ENCODE results near the gene KDM4C. TPM values are rescaled to one million over a fixed set of nuclear protein-coding genes. Genes with fewer than 3 reads are reported as not detected.

KDM4C gene
- total RNA-seq, 2 donors from 2014 or later = 46.6 to 70.9 TPM

DNA sequence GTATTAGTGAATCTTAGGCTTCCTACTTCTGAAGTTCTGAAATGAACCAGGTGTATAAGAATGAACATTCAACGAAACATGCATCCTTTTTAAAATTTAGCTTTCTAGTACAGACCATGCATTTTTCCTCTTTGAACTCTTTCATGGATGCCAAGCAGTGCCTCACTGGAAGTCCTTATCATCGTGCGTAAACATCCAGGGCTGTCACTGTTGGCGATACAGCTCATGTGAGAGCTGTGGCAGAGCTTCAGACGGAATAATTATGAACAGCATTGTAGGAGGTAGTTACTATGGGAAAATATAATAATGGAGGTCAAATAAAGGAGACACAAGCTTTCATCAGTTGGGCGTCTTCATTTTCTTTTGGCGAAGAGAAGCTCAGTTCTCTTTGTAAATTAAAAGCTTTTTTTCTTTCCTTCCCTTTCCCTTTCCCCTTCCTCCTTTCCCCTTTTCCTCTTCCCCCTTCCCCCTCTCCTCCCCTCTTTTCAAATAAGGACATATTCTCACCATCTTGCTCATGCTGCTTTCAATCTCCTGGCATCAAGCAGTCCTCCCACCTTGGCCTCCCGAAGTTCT lies 167.3 kb downstream of the KDM4C start:
- no peak for ATAC-seq (replicated peaks)
- Mint-ChIP-seq H3K27me3 (no peaks in the 10 kb centered on the region), H3K4me3 (no peak overlapping the region), H3K27ac (no peak overlapping the region), H3K9me3 (no peaks in the 10 kb centered on the region), H3K4me1 (peaks cover 50% of the 10 kb centered on the region), H3K36me3 (ENCODE audit: low read depth) (peaks cover 57% of the 10 kb centered on the region)

DNA sequence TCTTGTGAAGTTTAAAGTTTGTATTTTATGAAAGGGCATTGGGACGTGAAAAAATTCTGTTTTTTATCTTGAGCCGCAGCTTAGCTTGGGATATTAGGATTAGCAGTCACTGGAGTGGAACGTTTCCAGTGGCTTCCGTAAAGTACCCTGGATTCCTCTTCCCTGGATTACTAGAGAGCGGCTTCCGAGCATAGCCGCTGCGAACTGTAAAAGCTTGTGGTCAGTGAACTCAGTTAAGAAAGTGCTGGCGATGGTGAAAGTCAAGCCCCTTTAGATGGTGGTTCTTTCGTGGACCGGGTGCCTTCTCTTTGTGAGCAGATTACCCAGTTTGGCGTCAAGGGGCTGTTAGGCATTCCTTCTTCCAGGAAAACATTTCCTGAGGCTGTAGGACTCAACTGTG lies 168.1 kb downstream of the KDM4C start:
- H3K9me3 Mint-ChIP-seq = no peaks in the 10 kb centered on the region
- H3K4me1 Mint-ChIP-seq = peaks cover 48% of the 10 kb centered on the region
- H3K27ac Mint-ChIP-seq = no peak overlapping the region
- no peak for ATAC-seq (replicated peaks)
- no peak overlapping the region for H3K4me3 Mint-ChIP-seq
- peaks cover 57% of the 10 kb centered on the region for H3K36me3 Mint-ChIP-seq (ENCODE audit: low read depth)
- H3K27me3 Mint-ChIP-seq = no peaks in the 10 kb centered on the region

DNA sequence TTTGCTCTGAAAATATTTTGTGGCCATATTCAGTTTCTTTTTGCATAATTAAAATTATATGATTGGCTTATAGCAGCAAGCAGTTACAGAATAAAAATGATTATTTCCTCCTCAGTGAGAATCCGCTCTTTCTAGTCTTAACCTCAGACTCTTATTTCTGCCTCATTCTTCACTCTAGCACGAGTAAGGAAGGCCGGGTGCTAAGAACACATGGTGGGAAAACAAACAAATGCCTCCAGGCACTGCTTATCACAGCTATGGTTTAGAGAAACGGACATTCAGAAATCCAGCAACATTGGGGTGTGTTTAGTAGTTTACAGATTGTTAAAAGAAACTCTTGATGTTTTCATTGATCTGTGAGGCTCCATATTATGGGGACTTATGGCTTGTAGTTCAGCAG lies 168.7 kb downstream of the KDM4C start:
- Mint-ChIP-seq H3K36me3 (ENCODE audit: low read depth) (peaks cover 54% of the 10 kb centered on the region), H3K27ac (no peak overlapping the region), H3K4me3 (no peak overlapping the region), H3K27me3 (no peaks in the 10 kb centered on the region), H3K4me1 (peaks cover 42% of the 10 kb centered on the region), H3K9me3 (no peaks in the 10 kb centered on the region)
- ATAC-seq (replicated peaks) = no peak

DNA sequence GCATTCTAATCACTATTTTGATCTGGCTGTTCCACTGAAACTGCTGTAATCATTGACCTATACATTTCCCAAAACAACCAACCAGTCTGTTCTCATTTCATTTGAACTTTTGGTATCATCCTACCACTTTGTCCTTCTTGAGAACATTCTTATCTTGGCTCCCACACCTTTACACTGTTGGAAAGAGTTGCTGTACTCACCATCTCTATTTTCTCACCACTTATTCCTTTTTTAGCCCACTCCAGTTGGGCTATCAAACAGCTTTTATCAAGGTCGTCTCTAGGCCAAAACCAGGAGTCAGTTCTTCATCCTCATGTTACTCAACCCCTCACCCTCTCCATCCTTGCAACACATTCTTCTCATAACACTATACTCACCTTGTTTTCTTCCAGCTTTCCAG lies 170.1 kb downstream of the KDM4C start:
- ATAC-seq (replicated peaks) = no peak
- peaks cover 39% of the 10 kb centered on the region for H3K4me1 Mint-ChIP-seq
- H3K9me3 Mint-ChIP-seq = no peaks in the 10 kb centered on the region
- H3K36me3 Mint-ChIP-seq (ENCODE audit: low read depth) = peaks cover 50% of the 10 kb centered on the region
- H3K27me3 Mint-ChIP-seq = no peaks in the 10 kb centered on the region
- no peak overlapping the region for H3K4me3 Mint-ChIP-seq
- no peak overlapping the region for H3K27ac Mint-ChIP-seq

DNA sequence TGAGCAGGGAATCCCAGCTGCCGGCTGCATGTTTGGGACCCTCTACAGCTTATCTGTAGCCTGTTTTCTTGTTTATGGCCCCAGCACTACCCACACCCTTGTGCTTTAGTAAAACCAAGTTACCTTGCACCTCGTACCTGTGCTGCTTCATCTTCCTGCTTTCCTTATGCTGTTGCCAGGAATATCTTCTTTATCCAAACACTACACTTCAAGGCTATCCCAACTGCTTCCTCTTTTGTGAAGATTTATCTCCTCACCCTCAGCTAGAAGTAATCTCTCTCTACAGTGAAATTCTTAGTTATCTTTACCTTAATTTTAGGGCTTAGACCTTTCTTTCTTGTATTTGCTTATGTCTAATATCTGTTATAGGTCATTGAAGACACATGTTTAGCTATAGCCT lies 171.1 kb downstream of the KDM4C start:
- H3K9me3 Mint-ChIP-seq = no peaks in the 10 kb centered on the region
- peak overlapping the region; percentile 7 for H3K27ac Mint-ChIP-seq
- H3K27me3 Mint-ChIP-seq = no peaks in the 10 kb centered on the region
- H3K4me3 Mint-ChIP-seq = no peak overlapping the region
- peaks cover 38% of the 10 kb centered on the region for H3K4me1 Mint-ChIP-seq
- ATAC-seq (replicated peaks) = no peak
- peaks cover 46% of the 10 kb centered on the region for H3K36me3 Mint-ChIP-seq (ENCODE audit: low read depth)

DNA sequence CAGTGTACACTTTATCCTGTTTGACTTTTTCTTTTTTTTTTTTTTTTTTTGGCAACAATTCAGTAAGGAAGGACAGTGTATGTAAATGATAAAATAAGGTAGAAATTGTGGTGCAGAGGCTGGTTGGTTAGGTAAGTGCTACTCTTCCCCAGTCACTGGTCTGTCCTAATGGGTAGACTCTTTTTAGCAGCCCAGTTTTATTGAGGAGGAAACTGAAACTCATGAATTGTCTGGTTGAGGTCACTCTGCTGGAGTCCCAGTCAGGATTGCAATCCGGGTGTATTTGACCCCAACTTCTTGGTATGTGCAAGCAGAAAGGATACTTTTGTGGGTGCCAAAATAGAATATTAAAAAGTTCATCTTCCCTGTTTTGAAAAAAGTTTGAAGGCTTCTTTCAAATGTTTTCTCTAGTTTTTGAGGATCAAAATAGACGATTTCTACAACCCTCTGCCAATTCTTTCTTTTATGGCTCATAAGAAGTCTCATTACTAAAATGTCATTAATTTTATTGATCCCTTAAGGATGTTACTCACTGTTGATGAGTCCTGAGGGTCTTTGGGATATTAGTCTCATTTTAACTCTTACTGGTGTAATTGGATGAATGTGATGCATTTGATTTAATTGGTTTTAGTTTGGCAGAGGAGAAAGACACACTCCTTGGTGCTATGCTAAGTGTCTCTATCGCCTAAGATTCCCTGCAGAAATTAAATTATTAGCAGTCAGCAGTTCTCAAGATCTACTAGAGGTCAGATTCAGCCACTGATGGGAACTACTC lies 171.9 kb downstream of the KDM4C start:
- no peaks in the 10 kb centered on the region for H3K9me3 Mint-ChIP-seq
- no peak overlapping the region for H3K4me3 Mint-ChIP-seq
- H3K4me1 Mint-ChIP-seq = peaks cover 35% of the 10 kb centered on the region
- H3K27me3 Mint-ChIP-seq = no peaks in the 10 kb centered on the region
- H3K27ac Mint-ChIP-seq = peak overlapping the region; percentile 7
- peaks cover 42% of the 10 kb centered on the region for H3K36me3 Mint-ChIP-seq (ENCODE audit: low read depth)
- ATAC-seq (replicated peaks) = no peak

DNA sequence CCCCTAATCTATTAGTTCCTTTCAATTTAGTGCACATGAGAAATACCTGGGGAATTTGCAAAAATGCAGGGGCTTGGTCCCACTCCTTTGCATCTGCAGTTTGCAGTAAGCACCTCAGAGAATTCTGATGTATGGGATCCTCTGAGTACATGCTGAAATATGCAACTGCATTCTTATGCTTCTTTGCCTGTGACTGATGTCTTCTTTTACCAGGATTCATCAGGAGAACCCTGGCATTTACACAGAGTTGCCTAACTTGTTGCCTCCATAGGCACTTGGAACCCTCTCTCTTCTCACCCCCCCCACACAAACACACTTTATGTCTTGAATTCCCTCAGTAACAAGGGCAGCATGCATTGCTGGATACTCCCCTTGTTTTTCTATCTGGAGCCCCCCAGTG lies 173.1 kb downstream of the KDM4C start:
- Mint-ChIP-seq H3K27ac (no peak overlapping the region), H3K9me3 (no peaks in the 10 kb centered on the region), H3K36me3 (ENCODE audit: low read depth) (peaks cover 31% of the 10 kb centered on the region), H3K27me3 (no peaks in the 10 kb centered on the region), H3K4me3 (no peak overlapping the region), H3K4me1 (peaks cover 33% of the 10 kb centered on the region)
- ATAC-seq (replicated peaks) = no peak

DNA sequence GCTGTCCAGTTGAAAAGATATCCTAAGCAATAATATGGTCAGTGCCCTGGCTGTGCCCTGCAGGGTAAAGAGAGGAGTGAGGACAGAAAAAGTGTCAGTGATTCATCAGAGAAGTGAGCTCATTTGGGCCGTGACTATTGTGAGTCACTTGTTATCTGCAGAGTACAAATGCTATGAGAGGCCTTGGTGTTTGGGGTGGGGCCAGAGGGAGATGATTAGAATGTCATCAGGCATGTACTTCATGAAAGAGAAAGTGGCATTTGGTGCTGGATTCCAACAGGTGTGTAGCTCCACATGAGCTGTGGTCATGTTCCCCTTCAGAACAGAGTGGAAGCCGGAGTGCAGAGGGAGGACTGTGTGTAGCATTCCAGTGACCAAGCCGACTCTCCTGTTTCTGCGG lies 174.1 kb downstream of the KDM4C start:
- Mint-ChIP-seq H3K4me1 (peaks cover 33% of the 10 kb centered on the region), H3K36me3 (ENCODE audit: low read depth) (peaks cover 23% of the 10 kb centered on the region), H3K4me3 (no peak overlapping the region), H3K27me3 (no peaks in the 10 kb centered on the region), H3K9me3 (no peaks in the 10 kb centered on the region), H3K27ac (peak overlapping the region; percentile 0)
- peak; percentile 99 for ATAC-seq (replicated peaks)

DNA sequence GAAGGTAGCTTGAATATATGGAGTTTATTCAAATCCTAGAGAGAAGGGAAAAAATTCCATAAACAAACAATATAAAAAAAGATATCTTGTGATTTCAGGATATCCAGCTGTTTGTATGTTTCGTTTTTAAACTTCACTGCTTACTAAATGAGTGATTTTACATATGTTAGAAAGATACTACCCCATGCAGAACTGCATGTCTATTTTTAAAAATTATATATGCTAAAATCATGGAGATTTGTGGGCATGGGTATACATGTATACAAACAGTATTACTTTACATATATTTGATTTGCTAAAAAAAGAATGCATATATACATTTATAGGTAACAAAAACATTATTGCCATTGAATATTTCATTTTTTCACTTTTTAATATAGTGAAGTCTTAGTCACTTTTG lies 178.3 kb downstream of the KDM4C start:
- peaks cover 12% of the 10 kb centered on the region for H3K4me1 Mint-ChIP-seq
- no peaks in the 10 kb centered on the region for H3K9me3 Mint-ChIP-seq
- peaks cover 25% of the 10 kb centered on the region for H3K36me3 Mint-ChIP-seq (ENCODE audit: low read depth)
- H3K27me3 Mint-ChIP-seq = no peaks in the 10 kb centered on the region
- H3K27ac Mint-ChIP-seq = no peak overlapping the region
- no peak overlapping the region for H3K4me3 Mint-ChIP-seq
- no peak for ATAC-seq (replicated peaks)

DNA sequence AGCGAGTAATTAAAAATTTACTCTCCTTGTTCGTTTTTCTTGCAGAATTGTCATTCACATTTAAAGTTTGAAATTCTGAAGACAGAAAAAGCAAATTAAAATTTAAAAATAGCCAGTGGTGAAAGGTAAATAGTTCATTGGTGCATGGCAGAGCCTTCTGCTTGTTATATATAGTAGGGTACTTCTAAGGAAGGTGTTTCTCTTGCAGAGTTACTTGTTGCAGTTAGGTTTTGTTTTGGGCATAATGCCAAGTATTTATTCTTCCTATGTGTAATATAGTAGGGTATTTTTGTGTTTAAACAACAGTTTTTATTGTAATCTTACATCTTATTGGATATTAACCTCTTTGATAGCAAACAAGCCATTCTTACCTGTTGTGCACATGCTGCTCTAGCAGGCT lies 179.4 kb downstream of the KDM4C start:
- peaks cover 27% of the 10 kb centered on the region for H3K36me3 Mint-ChIP-seq (ENCODE audit: low read depth)
- H3K27ac Mint-ChIP-seq = no peak overlapping the region
- no peaks in the 10 kb centered on the region for H3K9me3 Mint-ChIP-seq
- no peak for ATAC-seq (replicated peaks)
- H3K27me3 Mint-ChIP-seq = no peaks in the 10 kb centered on the region
- H3K4me3 Mint-ChIP-seq = no peak overlapping the region
- peaks cover 5% of the 10 kb centered on the region for H3K4me1 Mint-ChIP-seq

DNA sequence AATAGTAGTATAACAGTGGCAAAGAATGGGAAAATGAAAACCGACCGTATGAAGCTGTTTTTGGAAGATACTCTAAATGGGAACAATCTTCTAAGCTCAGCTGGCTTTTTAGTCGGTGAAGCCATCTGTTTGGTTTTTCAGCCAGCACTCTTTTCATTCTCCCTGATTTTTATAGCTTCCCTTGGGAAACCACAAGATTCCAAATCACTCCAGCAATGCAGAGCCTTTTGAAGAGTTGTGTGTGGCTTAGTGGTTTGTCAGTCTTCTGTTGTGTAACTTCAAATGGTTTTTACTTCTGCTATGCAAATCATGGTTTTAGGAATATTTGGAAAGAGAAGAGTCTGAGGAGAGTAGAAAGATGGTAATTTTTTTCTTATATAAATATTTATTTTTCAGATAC lies 180.7 kb downstream of the KDM4C start:
- H3K27ac Mint-ChIP-seq = no peak overlapping the region
- H3K36me3 Mint-ChIP-seq (ENCODE audit: low read depth) = peaks cover 36% of the 10 kb centered on the region
- H3K9me3 Mint-ChIP-seq = no peaks in the 10 kb centered on the region
- no peaks in the 10 kb centered on the region for H3K27me3 Mint-ChIP-seq
- ATAC-seq (replicated peaks) = no peak
- no peak overlapping the region for H3K4me3 Mint-ChIP-seq
- H3K4me1 Mint-ChIP-seq = peaks cover 3% of the 10 kb centered on the region

DNA sequence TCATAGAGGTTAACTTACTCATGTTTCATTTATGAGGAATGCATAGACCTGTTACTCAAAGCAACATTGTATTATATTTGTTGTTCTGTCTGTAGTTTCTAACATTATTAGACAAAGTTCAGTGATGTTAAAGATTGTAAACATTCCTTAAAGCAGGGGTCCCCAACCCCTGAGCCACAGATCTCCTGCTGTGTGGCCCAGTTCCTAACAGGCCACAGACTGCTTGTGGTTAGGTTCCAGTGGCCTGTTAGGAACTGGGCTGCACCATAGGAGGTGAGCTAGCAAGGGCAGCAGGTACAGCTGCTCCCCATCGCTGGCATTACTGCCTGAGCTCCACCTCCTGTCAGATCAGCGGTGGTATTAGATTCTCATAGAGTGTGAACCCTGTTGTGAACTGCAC lies 181.1 kb downstream of the KDM4C start:
- H3K27ac Mint-ChIP-seq = no peak overlapping the region

DNA sequence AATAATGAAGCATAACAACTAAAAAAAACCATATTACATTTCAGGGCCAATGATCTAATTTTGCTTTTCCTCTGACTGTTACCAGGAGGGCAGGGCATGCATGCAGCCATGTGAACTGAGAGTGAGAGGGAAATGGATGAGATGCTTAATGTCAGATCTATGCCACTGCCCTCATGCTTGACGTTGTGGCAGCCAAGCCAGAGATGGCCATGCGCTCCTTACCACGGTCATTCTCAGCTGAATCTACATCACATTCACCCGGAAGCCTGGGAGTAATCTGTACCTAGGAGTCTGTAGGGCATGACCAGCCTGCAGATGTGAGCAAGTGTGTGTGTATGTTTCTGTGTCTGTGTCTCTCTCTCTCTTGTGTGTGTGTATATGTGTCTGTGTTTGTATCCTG lies 183.7 kb downstream of the KDM4C start:
- Mint-ChIP-seq H3K36me3 (ENCODE audit: low read depth) (peaks cover 32% of the 10 kb centered on the region), H3K9me3 (no peaks in the 10 kb centered on the region), H3K27ac (peak overlapping the region; percentile 10), H3K4me3 (no peak overlapping the region), H3K4me1 (peaks cover 6% of the 10 kb centered on the region), H3K27me3 (no peaks in the 10 kb centered on the region)
- no peak for ATAC-seq (replicated peaks)

More for the DNA sequence above, 181.1 kb downstream of the KDM4C start:
- Mint-ChIP-seq H3K4me3 (no peak overlapping the region), H3K4me1 (no peaks in the 10 kb centered on the region), H3K27me3 (no peaks in the 10 kb centered on the region), H3K36me3 (ENCODE audit: low read depth) (peaks cover 32% of the 10 kb centered on the region), H3K9me3 (no peaks in the 10 kb centered on the region)
- no peak for ATAC-seq (replicated peaks)

DNA sequence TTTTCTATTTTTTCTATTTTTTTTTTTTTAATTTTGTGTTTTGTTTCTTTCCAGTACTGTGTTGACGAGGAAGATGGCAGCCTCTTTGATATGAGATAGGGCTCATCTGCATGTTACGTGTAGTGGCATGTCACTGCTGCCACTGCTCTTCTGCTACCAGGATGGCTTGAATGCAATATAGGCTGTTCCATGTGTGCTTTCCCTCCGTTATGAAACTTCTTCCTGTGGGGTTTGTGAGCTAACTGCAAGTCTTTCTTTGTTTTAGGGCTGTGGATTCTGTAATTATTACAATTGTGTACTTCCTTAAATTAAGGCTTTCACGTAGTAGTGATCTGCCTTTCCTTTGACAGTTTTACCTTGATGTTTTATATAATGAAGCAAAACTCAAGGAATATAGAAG lies 184.6 kb downstream of the KDM4C start:
- Mint-ChIP-seq H3K27me3 (no peaks in the 10 kb centered on the region), H3K9me3 (no peaks in the 10 kb centered on the region), H3K4me3 (no peak overlapping the region), H3K27ac (no peak overlapping the region), H3K36me3 (ENCODE audit: low read depth) (peaks cover 32% of the 10 kb centered on the region), H3K4me1 (peaks cover 6% of the 10 kb centered on the region)
- no peak for ATAC-seq (replicated peaks)

DNA sequence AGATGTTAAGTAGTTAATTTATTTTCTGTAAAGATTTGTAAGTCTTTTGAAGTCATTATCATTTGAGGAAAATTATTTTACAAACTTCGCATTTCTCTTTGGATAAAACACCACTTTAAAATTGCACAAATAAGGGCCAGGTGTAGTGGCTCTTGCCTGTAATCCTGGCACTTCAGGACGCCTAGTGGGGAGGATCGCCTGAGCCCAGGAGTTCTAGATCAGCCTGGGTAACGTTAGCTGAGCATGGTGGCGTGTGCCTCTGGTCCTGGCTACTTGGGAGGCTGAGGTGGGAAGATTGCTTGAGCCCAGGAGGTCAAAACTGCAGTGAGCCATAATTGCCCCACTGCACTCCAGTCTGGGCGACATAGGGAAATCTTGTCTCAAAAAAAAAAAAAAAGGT lies 185.5 kb downstream of the KDM4C start:
- Mint-ChIP-seq H3K4me3 (no peak overlapping the region), H3K27me3 (no peaks in the 10 kb centered on the region), H3K36me3 (ENCODE audit: low read depth) (peaks cover 40% of the 10 kb centered on the region), H3K9me3 (no peaks in the 10 kb centered on the region), H3K27ac (no peak overlapping the region), H3K4me1 (peaks cover 6% of the 10 kb centered on the region)
- no peak for ATAC-seq (replicated peaks)
